SW480 (cell line): ENCODE measurements around the gene FLNB.
"Not testable (repeated sequence)": the region's sequence is repeated elsewhere in the genome, so short reads cannot be mapped to it uniquely, and the experiment has no call there.

Source experiments
- DNase-seq: peaks from one replicate; pipeline ENCODE4 v3.0.0-alpha.2; 2016; ENCODE audit warnings: low spot score

The FLNB gene

DNA sequence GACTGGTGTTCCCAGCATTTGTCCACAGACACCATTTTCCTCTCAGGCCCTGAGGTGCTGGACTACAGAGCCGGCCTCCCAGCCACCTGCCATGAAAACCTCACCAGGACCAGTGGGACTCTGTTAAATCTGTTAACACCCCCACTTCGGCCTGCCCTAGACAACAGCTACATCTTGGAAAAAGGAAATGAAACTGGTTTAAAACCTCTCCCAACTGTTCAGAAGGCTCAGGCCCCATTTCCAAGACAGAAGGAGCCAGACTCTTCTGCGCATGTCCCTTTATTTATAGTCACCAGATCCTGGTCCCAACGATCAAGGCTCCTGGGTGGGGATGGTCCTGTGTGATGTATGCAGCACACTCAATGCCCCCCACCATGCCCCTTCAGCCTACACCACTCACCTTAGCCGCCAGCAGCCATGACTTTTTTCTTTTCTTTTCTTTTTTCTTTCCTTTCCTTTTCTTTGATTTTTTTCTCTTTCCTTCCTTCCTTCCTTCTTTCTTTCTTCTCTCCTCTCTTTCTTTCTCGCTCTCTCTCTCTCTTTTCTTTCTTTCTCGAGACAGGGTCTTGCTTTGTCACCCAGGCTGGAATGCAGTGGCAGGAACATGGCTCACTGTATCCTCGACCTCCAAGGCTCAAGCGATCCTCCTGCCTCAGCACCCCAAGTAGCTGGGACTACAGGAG lies 25.5 kb upstream of the FLNB start:
- DNase-seq = no peak

- peak; percentile 71 for DNase-seq
These were observed 24.3 kb upstream of the FLNB start for GRCh38 chr3:57983734-57984518.

DNA sequence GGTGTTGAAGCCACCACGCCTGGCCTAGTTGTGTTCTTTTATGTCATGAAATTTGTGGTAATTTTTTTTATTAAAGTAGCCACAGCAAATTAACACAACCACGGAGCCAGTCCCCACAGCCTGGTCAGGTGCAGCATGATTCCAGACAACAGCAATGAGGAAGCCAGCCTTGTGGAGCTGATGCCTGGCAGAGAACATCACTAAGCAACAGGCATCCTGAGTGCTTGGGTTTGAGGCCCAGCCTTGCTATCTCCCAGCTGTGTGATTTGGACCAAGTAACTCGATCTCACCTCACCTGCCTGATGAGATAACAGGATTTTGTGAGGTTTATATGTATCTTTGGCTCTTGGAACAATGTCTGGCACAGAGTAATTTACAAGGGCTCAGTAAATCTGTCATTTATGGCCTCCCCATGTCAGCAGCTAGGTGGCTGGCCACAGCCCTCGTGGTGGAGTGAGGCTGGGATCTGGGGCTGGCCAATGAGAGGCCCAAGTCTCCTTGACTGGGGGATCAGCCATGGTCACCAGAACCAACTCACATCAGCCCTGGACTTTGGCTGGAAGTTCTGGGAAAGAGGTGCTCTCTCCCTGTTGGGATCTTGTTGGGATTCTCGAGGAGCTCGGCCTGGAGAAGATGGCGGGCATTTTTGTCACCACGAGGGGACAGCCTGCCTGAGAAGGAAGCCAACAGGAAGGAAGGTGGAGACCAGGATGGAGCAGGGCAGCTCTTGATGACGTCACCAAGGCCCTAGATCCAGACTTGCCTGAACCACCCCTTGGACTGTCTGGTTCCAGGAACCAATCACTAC lies 22.8 kb upstream of the FLNB start:
- no peak for DNase-seq

GRCh38 chr3:57985984-57986246 lies 22.3 kb upstream of the FLNB start:
- no peak for DNase-seq

DNA sequence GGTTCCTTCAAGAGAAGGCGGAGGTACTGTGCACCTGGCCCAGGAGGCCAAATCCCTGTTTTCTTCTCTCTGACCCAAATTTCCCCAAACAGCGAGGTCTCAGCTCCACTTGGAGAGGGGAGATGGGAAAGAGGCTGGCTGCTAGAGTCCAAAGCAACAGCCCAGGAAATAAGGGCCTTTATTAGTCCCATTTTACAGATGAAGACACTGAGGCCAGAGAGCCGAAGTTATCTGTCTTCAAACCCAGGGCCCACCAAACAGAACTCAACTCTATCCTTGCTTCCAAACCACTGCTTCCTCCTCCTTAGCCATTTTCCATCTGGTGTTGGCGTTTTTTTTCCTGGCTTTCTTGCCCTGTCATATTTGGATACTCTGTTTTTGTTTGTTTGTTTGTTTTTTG lies 22.0 kb upstream of the FLNB start:
- no peak for DNase-seq

- not testable (repeated sequence) for DNase-seq
These were observed 19.0 kb upstream of the FLNB start for GRCh38 chr3:57989198-57989597.

- no peak for DNase-seq
These were observed 18.6 kb upstream of the FLNB start for GRCh38 chr3:57989646-57990045.

GRCh38 chr3:57992452-57993213 lies 15.6 kb upstream of the FLNB start:
- DNase-seq = no peak

GRCh38 chr3:57998366-57999283 lies 9.6 kb upstream of the FLNB start:
- peak; percentile 85 for DNase-seq

DNA sequence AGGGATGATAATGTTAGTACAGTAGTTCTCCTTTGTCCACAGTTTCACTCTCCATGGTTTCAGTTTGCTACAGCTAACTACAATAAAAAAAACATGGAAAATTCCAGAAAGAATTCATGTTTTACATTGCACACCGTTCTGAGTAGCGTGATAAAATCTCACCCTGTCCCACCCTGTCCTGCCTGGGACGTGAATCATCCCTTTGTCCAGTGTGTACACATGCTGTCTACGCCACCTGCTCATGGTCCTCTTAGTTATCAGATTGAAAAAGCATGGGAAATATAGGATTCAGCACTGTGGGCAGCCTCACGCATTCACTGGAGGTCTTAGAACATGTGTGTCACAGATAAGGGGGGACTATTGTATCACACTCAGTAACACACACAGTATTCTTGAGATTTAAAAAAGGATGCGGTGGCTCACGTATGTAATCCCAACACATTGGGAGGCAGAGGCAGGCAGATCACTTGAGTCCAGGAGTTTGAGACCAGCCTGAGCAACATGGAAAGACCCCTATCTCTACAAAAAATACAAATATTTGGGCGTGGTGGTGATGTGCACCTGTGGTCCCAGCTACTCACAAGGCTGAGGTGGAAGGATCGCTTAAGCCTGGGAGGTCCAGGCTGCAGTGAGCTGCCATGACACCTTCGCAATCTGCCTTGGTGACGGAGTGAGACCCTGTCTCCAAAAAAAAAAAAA lies 8.7 kb upstream of the FLNB start:
- peak; percentile 87 for DNase-seq

- DNase-seq = no peak
These were observed 7.7 kb upstream of the FLNB start for GRCh38 chr3:58000306-58001085.

DNA sequence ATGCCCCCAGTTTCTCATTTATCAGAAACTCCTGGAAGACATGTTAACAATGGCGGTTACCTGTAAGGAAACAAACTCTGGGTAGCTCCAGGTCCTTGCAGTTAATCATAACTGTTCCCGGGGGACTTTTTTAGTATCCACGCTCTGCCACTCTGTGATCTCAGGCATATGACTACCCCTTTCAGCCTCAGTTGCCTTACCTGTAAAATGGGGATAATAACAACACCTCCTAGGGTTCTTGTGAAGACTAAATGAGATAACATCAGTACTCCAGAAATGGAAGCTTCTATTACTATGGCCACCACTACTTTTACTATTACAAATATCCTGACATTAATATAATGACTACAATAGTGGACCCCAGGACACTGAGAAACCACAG lies 7.1 kb upstream of the FLNB start:
- DNase-seq = no peak

GRCh38 chr3:58001979-58002378 lies 6.2 kb upstream of the FLNB start:
- DNase-seq = no peak

DNA sequence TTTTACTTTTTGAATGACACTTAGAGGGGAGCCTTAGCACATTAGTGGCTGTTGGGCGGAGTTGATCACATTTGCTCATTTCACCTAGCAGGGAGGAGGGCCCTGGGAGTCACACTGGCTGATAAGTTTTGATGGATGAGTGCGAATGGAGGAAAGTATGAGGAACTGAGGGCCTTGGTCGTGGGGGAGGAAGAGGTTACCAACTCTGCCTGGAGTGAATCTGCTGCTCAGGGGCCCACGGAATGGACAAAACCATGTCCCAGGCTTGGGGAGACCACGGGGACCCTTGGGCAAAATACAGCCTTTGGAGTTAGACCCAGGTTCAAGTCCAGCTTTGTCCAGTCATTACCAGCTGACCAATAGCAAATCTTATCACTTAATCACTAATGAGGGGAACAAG lies 5.1 kb upstream of the FLNB start:
- DNase-seq = no peak

DNA sequence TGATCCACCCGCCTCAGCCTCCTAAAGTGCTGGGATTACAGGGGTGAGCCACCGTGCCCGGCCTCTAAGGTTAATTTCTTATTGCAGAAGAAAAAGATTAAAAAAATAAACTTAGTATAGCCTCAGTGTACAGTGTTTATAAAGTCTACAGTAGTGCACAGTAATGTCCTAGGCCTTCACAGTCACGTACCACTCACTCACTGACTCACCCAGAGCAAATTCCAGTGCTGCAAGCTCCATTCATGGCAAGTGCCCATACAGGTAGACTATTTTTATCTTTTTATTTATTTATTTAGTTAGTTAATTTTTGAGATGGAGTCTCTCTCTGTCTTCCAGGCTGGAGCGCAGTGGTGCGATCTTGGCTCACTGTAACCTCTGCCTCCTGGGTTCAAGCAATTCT lies 3.2 kb upstream of the FLNB start:
- DNase-seq = no peak

GRCh38 chr3:58005669-58006068 lies 2.6 kb upstream of the FLNB start:
- DNase-seq = no peak

DNA sequence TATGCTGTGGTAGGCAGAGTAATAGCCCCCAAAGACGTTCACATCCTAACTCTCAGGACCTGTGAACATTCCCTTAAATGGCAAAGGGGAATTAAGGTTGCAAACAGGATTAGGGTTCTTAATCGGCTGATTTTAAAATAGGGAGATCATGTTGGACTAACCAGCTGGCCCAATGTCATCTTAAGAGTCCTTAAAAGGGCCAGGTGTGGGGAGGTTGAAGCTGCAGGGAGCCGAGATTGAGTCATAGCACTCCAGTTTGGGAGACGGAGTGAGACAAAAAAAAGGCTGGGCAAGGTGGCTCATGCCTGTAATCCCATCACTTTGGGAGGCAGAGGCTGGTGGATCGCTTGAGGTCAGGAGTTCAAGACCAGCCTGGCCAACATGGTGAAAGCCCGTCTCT lies 1.6 kb upstream of the FLNB start:
- no peak for DNase-seq

DNA sequence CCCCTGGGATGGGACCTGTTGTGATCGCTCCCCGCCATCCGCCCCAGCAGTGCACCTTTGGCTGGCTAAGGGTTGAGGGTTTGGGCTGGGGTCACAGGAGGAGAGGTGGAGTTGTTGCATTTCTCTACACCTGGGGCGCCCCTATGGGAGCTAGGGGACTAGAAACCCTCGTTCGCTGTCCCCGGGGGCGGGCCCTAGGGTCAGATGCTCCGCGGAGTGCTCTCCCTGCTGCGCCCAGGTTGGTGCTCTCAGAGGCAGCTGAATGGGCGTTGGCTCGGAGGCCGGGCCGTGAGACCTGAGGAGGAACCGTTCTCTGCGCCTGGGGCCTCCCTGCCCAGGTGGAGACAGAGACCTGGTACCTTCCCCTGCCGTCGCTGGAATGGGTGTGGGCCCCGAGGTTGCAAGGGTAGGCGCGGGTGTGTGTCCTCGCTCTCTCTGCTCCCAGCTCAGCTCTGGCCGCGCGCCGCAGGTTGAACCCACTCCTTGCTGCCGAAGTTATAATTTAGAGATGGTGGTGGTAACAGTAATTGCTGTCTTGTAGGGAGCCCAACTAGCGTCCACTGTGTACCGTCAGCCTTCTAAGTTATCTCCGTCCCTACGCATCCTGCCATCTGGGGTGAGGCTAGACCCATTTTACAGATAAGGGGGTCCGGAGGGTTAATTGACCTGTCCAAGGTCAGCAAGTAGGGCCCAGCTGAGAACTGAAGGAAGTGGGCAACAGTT lies 965 bp downstream of the FLNB start:
- no peak for DNase-seq
